IMR-90 (cell line): ENCODE results near the gene EML1. TPM values are rescaled to one million over a fixed set of nuclear protein-coding genes. Genes with fewer than 3 reads are reported as not detected.

ENCODE experiments used
- ATAC-seq: fragments of 200-7000 bp; cut with Tn5 transposase; 2 replicates; pipeline ENCODE4 v1.9.1; 2020; ENCODE audit warnings: low read depth, mild to moderate bottlenecking, moderate library complexity
- BruUV-seq: library from RNA; stranded (reverse); fragments of 400-500 nt; replicated peaks from 2 replicates; lab custom pipeline; 2021; lab: Mats Ljungman, UMichigan
- CTCF ChIA-PET: fragments of 300-600 bp; formaldehyde crosslinking; extraction: SDS; loops from one replicate; lab custom pipeline; 2021; ENCODE audit warnings: antibody characterized with exemption; lab: Yijun Ruan, JAX
- POLR2A ChIA-PET: fragments of 300-600 bp; sonication (Branson Sonifier 250); formaldehyde crosslinking; loops from one replicate; lab custom pipeline; 2022; ENCODE audit warnings: antibody characterized with exemption; ENCODE audit not compliant: unreplicated experiment; lab: Charles Lee
- DNase-seq: peaks from one replicate; pipeline ENCODE4 v3.0.0; 2013
- H2AFZ ChIP-seq: replicated peaks from 2 replicates; pipeline ENCODE3; 2013; ENCODE audit warnings: low read length, mild to moderate bottlenecking; ENCODE audit not compliant: poor library complexity
- H2AK5ac ChIP-seq: 2 replicates; pipeline ENCODE4 v1.6.1; 2013; ENCODE audit warnings: low read depth, low read length, inconsistent platforms
- H2AK9ac ChIP-seq: replicated peaks from 2 replicates; pipeline ENCODE3; 2013; ENCODE audit warnings: mild to moderate bottlenecking, low read depth, low read length, moderate library complexity; ENCODE audit not compliant: poor library complexity
- H2BK120ac ChIP-seq: 2 replicates; pipeline ENCODE4 v1.6.1; 2013; ENCODE audit warnings: low read depth, low read length, inconsistent platforms
- H2BK15ac ChIP-seq: 3 replicates; pipeline ENCODE4 v1.6.1; 2013; ENCODE audit warnings: low read depth, low read length, inconsistent platforms
- H2BK20ac ChIP-seq: 2 replicates; pipeline ENCODE4 v1.6.1; 2013; ENCODE audit warnings: low read depth, mild to moderate bottlenecking, inconsistent platforms, low read length, moderate library complexity
- H2BK5ac ChIP-seq: 2 replicates; pipeline ENCODE4 v1.6.1; 2013; ENCODE audit warnings: mild to moderate bottlenecking, low read depth, low read length, inconsistent platforms; ENCODE audit not compliant: poor library complexity, severe bottlenecking
- H3K14ac ChIP-seq: replicated peaks from 2 replicates; pipeline ENCODE4 v1.6.1; 2013; ENCODE audit warnings: low read depth, low read length, inconsistent platforms
- H3K18ac ChIP-seq: 2 replicates; pipeline ENCODE4 v1.6.1; 2013; ENCODE audit warnings: low read depth, low read length, control low read depth
- H3K23ac ChIP-seq: 2 replicates; pipeline ENCODE4 v1.6.1; 2013; ENCODE audit warnings: low read depth, low read length, inconsistent platforms
- H3K27ac ChIP-seq: 2 replicates; pipeline ENCODE4 v1.5.1; 2013; ENCODE audit warnings: mild to moderate bottlenecking, control low read depth, low read length; ENCODE audit not compliant: insufficient read depth
- H3K27me3 ChIP-seq: 2 replicates; pipeline ENCODE4 v1.6.1; 2013; ENCODE audit warnings: low read length; ENCODE audit not compliant: control insufficient read depth, insufficient read depth
- H3K36me3 ChIP-seq: 2 replicates; pipeline ENCODE4 v1.6.1; 2013; ENCODE audit warnings: low read length, mixed read lengths; ENCODE audit not compliant: control insufficient read depth, insufficient read depth
- H3K4ac ChIP-seq: 2 replicates; pipeline ENCODE4 v1.6.1; 2013; ENCODE audit warnings: low read depth, low read length, inconsistent platforms
- H3K4me1 ChIP-seq: 2 replicates; pipeline ENCODE4 v1.6.1; 2013; ENCODE audit warnings: low read length, mixed read lengths; ENCODE audit not compliant: control insufficient read depth, insufficient read depth
- H3K4me2 ChIP-seq: 2 replicates; pipeline ENCODE4 v1.6.1; 2013; ENCODE audit warnings: low read depth, mild to moderate bottlenecking, control low read depth, low read length, moderate library complexity
- H3K4me3 ChIP-seq: 2 replicates; pipeline ENCODE4 v1.5.1; 2013; ENCODE audit warnings: low read depth, mild to moderate bottlenecking, control low read depth, low read length, moderate library complexity; ENCODE audit not compliant: insufficient read depth
- H3K56ac ChIP-seq: 2 replicates; pipeline ENCODE4 v1.6.1; 2013; ENCODE audit warnings: low read length, inconsistent platforms; ENCODE audit not compliant: insufficient read depth; ENCODE audit errors: extremely low read depth
- H3K79me1 ChIP-seq, 2 experiments: 2 replicates each; pipeline ENCODE4 v1.6.1; 2013; ENCODE audit warnings: low read length in 2 of 2, inconsistent platforms in 1 of 2, low read depth in 1 of 2
- H3K9ac ChIP-seq: 2 replicates; pipeline ENCODE4 v1.6.1; 2013; ENCODE audit warnings: low read depth, low read length, control low read depth
- H3K9me1 ChIP-seq: 2 replicates; pipeline ENCODE4 v1.6.1; 2013; ENCODE audit warnings: low read length, inconsistent platforms; ENCODE audit not compliant: insufficient read depth
- H3K9me3 ChIP-seq: 2 replicates; pipeline ENCODE4 v1.6.1; 2013; ENCODE audit warnings: low read length; ENCODE audit not compliant: control insufficient read depth, insufficient read depth
- H4K20me1 ChIP-seq: 2 replicates; pipeline ENCODE4 v1.6.1; 2013; ENCODE audit warnings: low read length, inconsistent platforms; ENCODE audit not compliant: insufficient read depth
- H4K5ac ChIP-seq: 2 replicates; pipeline ENCODE4 v1.6.1; 2013; ENCODE audit warnings: mild to moderate bottlenecking, low read depth, low read length, control low read depth
- H4K8ac ChIP-seq, 2 experiments: 2 replicates each; pipeline ENCODE4 v1.6.1; 2013; ENCODE audit warnings: low read depth in 2 of 2, low read length in 2 of 2, control low read depth in 1 of 2, inconsistent platforms in 1 of 2
- H4K91ac ChIP-seq: 2 replicates; pipeline ENCODE4 v1.6.1; 2013; ENCODE audit warnings: low read depth, low read length, inconsistent platforms; ENCODE audit not compliant: insufficient read depth
- BHLHE40 ChIP-seq: fragments of 150-350 bp; IDR thresholded peaks from 2 replicates; pipeline ENCODE4 v1.6.1; 2016; ENCODE audit warnings: mild to moderate bottlenecking, low read depth, low read length
- CEBPB ChIP-seq: IDR thresholded peaks from 2 replicates; pipeline ENCODE4 v1.6.1; 2012; ENCODE audit warnings: low read depth, low read length, improper control_type of control experiment
- CHD1 ChIP-seq: IDR thresholded peaks from 2 replicates; pipeline ENCODE4 v1.6.1; 2012; ENCODE audit warnings: low read depth, low read length, improper control_type of control experiment
- CTCF ChIP-seq: conservative IDR thresholded peaks from 2 replicates; pipeline ENCODE4 v1.5.1; 2012; ENCODE audit warnings: mild to moderate bottlenecking, low read depth, low read length, improper control_type of control experiment
- ELK1 ChIP-seq: fragments of 150-350 bp; IDR thresholded peaks from 2 replicates; pipeline ENCODE4 v1.6.1; 2016; ENCODE audit warnings: low read depth, mild to moderate bottlenecking, low read length, moderate library complexity, borderline replicate concordance
- FOS ChIP-seq: fragments of 150-350 bp; IDR thresholded peaks from 2 replicates; pipeline ENCODE4 v1.6.1; 2016; ENCODE audit warnings: low read depth, low read length
- MAFK ChIP-seq: IDR thresholded peaks from 2 replicates; pipeline ENCODE4 v1.6.1; 2012; ENCODE audit warnings: low read depth, low read length, improper control_type of control experiment
- MAZ ChIP-seq: IDR thresholded peaks from 2 replicates; pipeline ENCODE4 v1.6.1; 2012; ENCODE audit warnings: low read depth, mild to moderate bottlenecking, low read length, improper control_type of control experiment, moderate library complexity, borderline replicate concordance
- MXI1 ChIP-seq: IDR thresholded peaks from 2 replicates; pipeline ENCODE4 v1.6.1; 2012; ENCODE audit warnings: low read depth, mild to moderate bottlenecking, low read length, moderate library complexity, borderline replicate concordance
- NFE2L2 ChIP-seq: fragments of 150-350 bp; IDR thresholded peaks from 2 replicates; pipeline ENCODE4 v1.6.1; 2016; ENCODE audit warnings: low read depth, mild to moderate bottlenecking, low read length
- POLR2A ChIP-seq: IDR thresholded peaks from 2 replicates; pipeline ENCODE4 v1.6.1; 2012; ENCODE audit warnings: mild to moderate bottlenecking, low read depth, low read length
- RAD21 ChIP-seq: IDR thresholded peaks from 2 replicates; pipeline ENCODE4 v1.6.1; 2012; ENCODE audit warnings: low read length, improper control_type of control experiment
- RCOR1 ChIP-seq: IDR thresholded peaks from 2 replicates; pipeline ENCODE4 v1.6.1; 2012; ENCODE audit warnings: mild to moderate bottlenecking, low read length, improper control_type of control experiment; ENCODE audit not compliant: insufficient replicate concordance
- RFX5 ChIP-seq: IDR thresholded peaks from 2 replicates; pipeline ENCODE4 v1.8.0; 2012; ENCODE audit warnings: low read depth, mild to moderate bottlenecking, low read length, moderate library complexity
- SMC3 ChIP-seq: fragments of 150-350 bp; IDR thresholded peaks from 2 replicates; pipeline ENCODE4 v1.6.1; 2016; ENCODE audit warnings: low read depth, mild to moderate bottlenecking, antibody characterized with exemption, low read length, moderate library complexity
- whole genome bisulfite sequencing, 2 experiments: methylation state at CpG; one replicate each; pipeline versions ENCODE4 v1.1.5 to v1.1.7; 2013; ENCODE audit warnings: missing lambda C conversion rate in 2 of 2; ENCODE audit not compliant: insufficient read length in 1 of 2; ENCODE audit errors: extremely low coverage in 2 of 2; 5-methylcytosine and 5-hydroxymethylcytosine counted together
- dilution Hi-C: fragments of 300-500 bp; cut with HindIII; formaldehyde crosslinking; loops from one replicate; pipeline ENCODE4 v1.14.3; 2018; ENCODE audit warnings: low sequenced_read_pairs; ENCODE audit not compliant: unreplicated experiment
- in situ Hi-C: fragments of 300-500 bp; cut with MboI; formaldehyde crosslinking; loops from 3 replicates; pipeline ENCODE4 v1.14.3; 2019; ENCODE audit warnings: low sequenced_read_pairs, inconsistent platforms, mixed read lengths
- intact Hi-C: fragments of 100-400 bp; cut with micrococcal nuclease; formaldehyde crosslinking; loops from 2 replicates; pipeline ENCODE4 v1.10.0; 2022
- polyA plus RNA-seq, 3 experiments: library from polyadenylated mRNA; depleted of rRNA; stranded (reverse); fragments of >200 nt; gene quantifications; 2 replicates each; pipeline ENCODE4 v1.2.3, GENCODE V29; 2012; ENCODE audit warnings: low replicate concordance in 1 of 3
- total RNA-seq: library from RNA; depleted of rRNA; stranded (reverse); fragments of >200 nt; gene quantifications from 2 replicates; pipeline ENCODE4 v1.2.3, GENCODE V29; 2012
- TF ChIP-seq, protein P1 (sequence below): fragments of 150-350 bp; IDR thresholded peaks from 2 replicates; pipeline ENCODE4 v1.6.1; 2017; ENCODE audit warnings: mild to moderate bottlenecking, antibody characterized with exemption, low read length, low read depth

Gene EML1
- total and polyA plus RNA-seq, 2 of the 4 experiments (the other 2 are of a cell fraction): 14.0 to 42.3 TPM

DNA sequence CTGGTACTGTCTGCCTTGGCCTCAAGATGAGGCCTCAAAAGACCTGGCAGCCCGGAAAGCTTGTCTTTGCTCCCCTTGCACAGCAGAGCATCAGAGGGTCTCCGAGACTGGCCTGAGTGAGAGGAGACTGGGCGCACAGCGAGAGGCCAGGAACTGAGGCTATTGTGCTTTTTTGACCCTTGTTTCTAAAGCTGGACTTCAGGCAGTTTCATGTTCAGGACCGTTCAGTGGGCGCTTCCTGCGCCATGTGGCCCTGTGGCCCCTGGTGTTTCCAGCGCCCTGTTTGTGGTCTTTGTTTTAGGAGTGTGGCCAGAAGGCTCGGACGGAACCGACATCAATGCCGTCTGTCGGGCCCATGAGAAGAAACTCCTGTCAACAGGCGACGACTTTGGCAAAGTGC, 145.7 kb downstream of the EML1 start:
- Histone ChIP-seq H4K91ac (no peak overlapping the region), H3K27ac (no peak overlapping the region), H3K4me1 (peaks cover 3% of the 10 kb centered on the region; the same call in 1 of the 2 replicates), H3K4me3 (no peak overlapping the region), H2BK5ac (no peak overlapping the region), H3K4ac (no peak overlapping the region), H3K9me1 (0 out of 2 replicates have a peak, but pooled peaks cover 4% of the 10 kb centered on the region), H2AK9ac (no peak overlapping the region), H3K14ac (no peak overlapping the region), H3K27me3 (no peaks in the 10 kb centered on the region), H3K23ac (no peak overlapping the region), H4K5ac (no peak overlapping the region), H3K18ac (no peak overlapping the region), H3K36me3 (peaks cover 46% of the 10 kb centered on the region), H3K9ac (no peak overlapping the region), H3K56ac (no peak overlapping the region), H2BK120ac (no peak overlapping the region), H3K4me2 (no peak overlapping the region), H3K79me1 (no peaks in the 10 kb centered on the region), H4K20me1 (no peaks in the 10 kb centered on the region), H3K9me3 (no peaks in the 10 kb centered on the region), H4K8ac (no peak overlapping the region), H2AK5ac (no peak overlapping the region), H2BK20ac (no peak overlapping the region), H2BK15ac (no peak overlapping the region), H2AFZ (no peak overlapping the region)
- intact Hi-C loops (loop anchor here (10.0 kb wide), 1 partner anchor 566 kb away; no protein-coding TSS in a partner anchor), in situ Hi-C loops (no loop called here), dilution Hi-C loops (no loop called here)
- CTCF ChIA-PET: no interaction called here
- no TSS peak for BruUV-seq
- WGBS, 2 experiments: 96% methylated on average over 9 of the region's 15 CpGs; no CpG with 5 or more reads in 1 of the 2 experiments
- ATAC-seq: no peak
- DNase-seq: no peak
- TF ChIP-seq MAZ (no peak), CTCF (no peak), POLR2A (no peak), CEBPB (no peak), MAFK (no peak), CHD1 (no peak), BHLHE40 (no peak), SMC3 (no peak), MXI1 (no peak), ELK1 (no peak), RAD21 (no peak), RCOR1 (no peak), FOS (no peak), RFX5 (no peak), NFE2L2 (no peak)
- TF ChIP-seq, protein P1, sequence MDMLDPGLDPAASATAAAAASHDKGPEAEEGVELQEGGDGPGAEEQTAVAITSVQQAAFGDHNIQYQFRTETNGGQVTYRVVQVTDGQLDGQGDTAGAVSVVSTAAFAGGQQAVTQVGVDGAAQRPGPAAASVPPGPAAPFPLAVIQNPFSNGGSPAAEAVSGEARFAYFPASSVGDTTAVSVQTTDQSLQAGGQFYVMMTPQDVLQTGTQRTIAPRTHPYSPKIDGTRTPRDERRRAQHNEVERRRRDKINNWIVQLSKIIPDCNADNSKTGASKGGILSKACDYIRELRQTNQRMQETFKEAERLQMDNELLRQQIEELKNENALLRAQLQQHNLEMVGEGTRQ: no peak
- POLR2A ChIA-PET: no interaction called here
